NK-92 (cell line): ENCODE measurements around the gene SYT1.

ENCODE experiments used
- DNase-seq: peaks from one replicate; lab custom pipeline; 2025; ENCODE audit not compliant: unreplicated experiment; lab: John Stamatoyannopoulos, UW

SYT1 gene

GRCh38 chr12:79274501-79275064 is 410.0 kb downstream of the SYT1 start:
- DNase-seq = no peak

DNA sequence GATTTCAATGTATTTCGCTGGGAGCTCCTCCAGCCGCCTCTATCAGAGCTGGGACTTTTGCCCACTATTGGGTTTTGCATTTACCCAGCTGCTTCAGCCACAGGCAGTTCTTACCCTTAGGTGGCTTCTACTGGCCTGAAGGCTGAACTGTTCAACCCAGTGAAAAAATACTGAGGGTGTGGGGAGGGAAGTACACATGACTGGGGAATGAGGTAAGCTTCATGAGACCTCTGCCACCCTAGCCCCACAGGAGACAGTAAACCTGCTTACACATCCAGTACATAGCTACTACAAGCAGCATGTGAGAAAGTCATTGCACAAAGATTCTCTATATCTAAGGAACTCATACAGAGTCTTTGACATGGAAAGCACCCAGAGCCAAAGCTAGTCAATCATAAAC is 411.1 kb downstream of the SYT1 start:
- no peak for DNase-seq

GRCh38 chr12:79283364-79283763 is 418.8 kb downstream of the SYT1 start:
- no peak for DNase-seq

- DNase-seq = no peak
These were observed 424.3 kb downstream of the SYT1 start for GRCh38 chr12:79288911-79289310.

GRCh38 chr12:79291711-79292110 is 427.1 kb downstream of the SYT1 start:
- DNase-seq = no peak

- no peak for DNase-seq
These were observed 430.0 kb downstream of the SYT1 start for GRCh38 chr12:79294590-79294989.

DNA sequence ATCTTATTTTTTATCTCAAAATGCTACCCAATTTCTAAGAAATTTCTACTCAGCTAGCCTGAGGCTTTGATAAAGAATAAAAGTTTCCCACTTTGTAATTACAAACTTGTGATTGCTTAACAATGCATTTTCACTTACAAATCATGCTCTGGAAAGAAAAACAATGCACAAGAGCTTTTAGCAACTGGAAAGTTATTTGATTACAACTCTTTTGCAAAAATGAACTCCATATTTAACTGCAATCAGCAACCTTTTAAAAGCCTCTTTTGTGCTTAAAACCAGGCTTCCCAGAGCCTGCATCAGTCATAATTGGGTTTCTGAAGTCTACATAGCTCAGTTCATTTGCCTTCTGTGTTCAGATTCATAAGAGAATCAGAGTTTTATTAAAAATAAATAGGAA is 431.0 kb downstream of the SYT1 start:
- no peak for DNase-seq

GRCh38 chr12:79296133-79296532 is 431.6 kb downstream of the SYT1 start:
- DNase-seq = no peak

- DNase-seq = no peak
These were observed 432.3 kb downstream of the SYT1 start for GRCh38 chr12:79296871-79297270.

GRCh38 chr12:79298506-79298905 is 433.9 kb downstream of the SYT1 start:
- DNase-seq = no peak

DNA sequence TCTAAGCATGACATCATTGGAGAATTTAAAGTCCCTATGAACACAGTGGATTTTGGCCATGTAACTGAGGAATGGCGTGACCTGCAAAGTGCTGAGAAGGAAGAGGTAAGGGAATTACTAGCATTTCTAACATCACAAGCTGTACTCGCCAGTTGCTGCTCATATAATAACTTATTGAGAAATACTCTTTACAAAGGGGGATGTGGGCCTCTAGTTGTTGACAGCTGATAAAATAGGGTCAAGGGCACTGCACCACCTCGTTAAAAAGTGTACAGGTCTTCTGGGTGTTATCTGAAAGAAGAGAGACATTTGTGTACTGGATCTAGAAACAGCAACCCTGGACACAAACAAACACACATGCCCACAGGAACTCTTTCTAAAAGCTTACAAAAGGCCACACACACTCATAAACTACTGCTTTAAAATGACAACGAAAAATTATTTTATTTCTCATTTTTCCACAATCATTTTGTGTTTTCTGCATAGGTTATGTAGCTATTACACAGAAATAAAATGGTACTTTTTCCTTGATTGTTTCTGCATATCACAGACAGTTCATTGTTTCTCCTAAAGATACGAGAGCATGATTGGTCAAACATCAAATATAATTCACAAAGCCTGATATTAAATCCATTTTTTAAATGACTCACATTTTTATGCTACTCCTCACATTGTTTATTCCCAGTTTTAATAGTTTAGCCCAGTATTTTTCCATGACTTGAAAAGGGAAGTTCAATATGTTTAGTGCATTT is 435.0 kb downstream of the SYT1 start:
- no peak for DNase-seq

DNA sequence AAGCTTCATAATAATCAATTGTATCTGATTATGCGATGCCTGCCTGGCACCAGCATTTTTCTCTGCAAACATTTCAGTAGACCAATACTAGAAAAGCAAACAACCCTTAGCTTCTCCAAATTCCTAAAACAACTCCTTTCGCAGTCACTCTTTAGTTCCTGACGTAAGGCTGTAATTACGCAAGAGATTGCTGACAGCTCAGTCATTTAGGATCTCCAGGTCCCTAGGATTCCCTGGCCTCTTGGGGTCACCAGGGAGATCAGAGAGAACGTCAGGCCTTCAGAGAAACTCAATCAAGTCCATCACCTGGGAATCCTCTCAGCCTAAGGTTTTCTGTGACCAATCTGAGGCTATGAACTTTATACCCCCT is 435.6 kb downstream of the SYT1 start:
- no peak for DNase-seq

DNA sequence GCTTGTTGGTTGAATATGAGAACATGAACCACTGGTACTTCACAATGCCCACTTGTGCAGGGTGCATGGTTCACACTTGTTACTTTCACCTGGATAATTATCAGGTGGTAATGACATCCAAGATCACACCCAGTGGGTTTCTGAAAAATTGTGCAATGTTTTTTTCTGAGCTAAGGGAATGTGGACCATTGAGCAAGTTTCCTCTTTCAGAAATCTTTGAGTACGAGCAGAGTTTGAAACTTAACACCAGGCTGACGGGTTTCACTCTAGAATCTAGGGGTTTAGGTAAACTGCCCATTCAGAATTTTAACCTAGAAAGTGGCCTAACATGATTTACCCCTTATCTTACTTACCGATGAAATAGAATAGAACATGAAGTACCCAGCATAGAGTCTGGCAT is 436.6 kb downstream of the SYT1 start:
- DNase-seq = no peak

- no peak for DNase-seq
These were observed 437.7 kb downstream of the SYT1 start for GRCh38 chr12:79302162-79302814.

DNA sequence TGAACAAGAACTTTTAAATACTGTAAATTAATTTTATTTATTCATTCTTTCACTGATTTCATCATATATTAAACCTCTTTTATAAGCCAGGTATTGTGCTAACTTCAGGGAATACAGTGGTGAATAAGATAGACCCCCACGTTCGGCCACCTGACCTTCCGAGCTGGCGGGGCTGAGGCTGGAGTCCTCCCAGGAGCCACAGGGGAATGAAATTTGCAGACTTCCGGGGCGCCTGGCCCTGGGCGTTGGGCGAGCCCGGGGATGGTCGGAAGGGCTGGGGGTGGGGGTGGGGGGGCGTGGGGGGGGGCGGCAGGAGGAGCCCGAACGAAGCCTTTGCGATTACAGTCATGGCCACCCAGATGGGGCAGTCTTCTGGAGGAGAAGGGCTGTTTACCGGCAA is 442.8 kb downstream of the SYT1 start:
- DNase-seq = no peak

DNA sequence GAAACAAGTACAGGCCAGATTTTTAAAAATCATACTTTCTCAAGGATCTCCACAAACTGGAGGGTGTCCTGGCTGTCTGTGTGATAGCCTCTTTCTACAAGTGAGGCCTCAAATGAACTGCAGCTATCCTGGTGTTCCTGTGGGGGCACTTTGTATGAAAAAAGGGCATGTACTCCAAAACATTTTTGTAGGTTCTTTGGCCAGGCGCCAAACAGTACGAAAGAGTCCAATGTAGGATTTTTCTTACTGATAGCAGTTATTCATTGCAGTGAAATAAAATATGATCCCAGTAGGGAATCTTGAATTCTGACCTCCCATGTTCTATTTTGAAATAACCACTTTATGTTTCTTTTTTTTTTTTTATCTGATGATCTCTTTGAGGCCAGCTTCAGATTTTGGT is 444.5 kb downstream of the SYT1 start:
- no peak for DNase-seq

DNA sequence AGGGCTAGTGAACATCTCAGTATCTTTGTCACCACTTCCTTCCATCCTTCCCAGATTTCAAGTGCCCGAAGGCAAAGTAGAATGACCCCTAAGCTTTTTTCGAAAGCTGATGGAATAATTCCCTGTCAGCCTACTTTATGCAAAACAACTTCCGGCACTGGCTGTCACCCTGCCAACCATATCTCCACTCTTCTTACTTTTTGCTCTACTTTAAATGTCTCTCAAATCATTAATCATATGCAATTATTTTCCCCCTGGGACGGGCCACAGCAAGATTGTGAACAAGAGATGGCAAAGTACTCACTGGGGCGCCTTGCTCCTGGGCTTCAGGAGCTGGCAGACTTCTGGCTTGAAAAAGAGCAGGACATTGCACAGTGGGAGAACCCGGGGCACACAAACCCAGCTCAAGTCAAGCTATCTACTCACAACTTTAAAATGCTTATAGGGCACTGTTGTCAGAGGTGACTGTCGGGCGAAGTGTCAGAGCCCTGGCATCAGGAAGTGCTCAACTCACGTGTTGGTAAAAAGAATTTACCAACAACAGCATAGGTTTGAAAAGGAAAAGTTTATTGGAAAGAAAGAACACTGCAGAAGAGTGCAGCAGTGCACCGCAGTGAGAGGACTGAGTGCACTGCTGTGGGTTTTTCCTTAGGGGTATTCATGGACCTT is 452.7 kb downstream of the SYT1 start:
- no peak for DNase-seq

- DNase-seq = no peak
These were observed 458.3 kb downstream of the SYT1 start for GRCh38 chr12:79322905-79323304.

- no peak for DNase-seq
These were observed 460.0 kb downstream of the SYT1 start for GRCh38 chr12:79324571-79324970.

DNA sequence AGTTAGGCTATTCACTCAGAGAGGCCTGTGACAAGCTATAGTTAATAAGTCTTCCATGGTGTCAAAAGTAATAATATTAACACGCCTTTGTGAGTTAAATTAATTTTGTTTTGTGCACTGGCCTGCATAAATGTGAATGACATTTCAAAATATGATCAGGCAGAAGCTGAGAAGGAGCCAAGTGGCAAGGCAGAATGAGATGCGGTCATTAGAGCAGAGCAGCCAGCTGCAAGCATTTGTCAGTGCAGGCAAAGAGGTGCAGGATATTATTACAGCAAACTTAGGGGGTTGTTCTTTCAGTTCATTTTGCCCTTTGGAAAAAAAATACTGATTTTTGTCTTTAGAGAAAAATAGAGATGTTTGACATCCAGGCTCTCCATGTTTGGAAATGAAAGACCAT is 461.6 kb downstream of the SYT1 start:
- DNase-seq = no peak

DNA sequence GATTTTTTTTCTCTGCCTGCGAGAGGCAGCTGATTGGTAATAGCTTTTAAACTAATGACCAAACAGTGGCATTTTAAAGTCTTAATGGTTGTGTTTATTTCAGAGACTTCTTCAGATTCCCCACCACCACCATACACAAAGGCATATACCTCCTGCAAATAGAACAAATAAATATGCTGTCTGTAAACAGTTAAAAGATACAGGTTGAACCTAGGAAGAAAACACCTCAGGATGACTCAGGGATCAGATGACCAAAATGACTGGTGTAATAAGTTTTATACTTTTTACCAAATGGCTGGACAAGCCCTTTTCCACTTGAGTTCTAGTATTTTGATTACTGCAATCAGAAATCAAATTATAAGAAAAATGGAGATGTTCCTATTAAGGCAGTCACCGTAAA is 462.1 kb downstream of the SYT1 start:
- no peak for DNase-seq

- DNase-seq = no peak
These were observed 462.9 kb downstream of the SYT1 start for GRCh38 chr12:79327465-79327864.
